ENCODE measurements around the gene BMPR1A.

DNA sequence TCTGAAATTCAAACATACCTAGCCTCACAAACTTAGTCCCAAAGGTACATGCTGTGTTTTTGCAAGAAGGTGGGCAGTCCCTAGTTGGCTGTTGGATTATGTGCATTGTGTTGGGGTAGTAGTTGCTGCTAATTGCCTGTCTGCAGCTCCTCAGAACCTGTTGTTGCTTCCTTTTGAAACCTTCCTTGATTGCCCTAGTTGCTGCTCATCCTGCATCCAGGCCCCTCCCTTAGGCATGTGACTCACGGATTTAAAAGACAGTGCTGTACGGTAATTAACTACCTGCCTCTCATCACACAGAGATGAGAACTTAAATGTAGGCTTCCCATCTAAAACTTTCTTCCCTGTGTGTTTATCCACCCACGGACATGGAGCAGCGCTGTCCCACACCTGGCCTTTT, 67.7 kb downstream of the BMPR1A start:
- TF ChIP-seq, protein P1, sequence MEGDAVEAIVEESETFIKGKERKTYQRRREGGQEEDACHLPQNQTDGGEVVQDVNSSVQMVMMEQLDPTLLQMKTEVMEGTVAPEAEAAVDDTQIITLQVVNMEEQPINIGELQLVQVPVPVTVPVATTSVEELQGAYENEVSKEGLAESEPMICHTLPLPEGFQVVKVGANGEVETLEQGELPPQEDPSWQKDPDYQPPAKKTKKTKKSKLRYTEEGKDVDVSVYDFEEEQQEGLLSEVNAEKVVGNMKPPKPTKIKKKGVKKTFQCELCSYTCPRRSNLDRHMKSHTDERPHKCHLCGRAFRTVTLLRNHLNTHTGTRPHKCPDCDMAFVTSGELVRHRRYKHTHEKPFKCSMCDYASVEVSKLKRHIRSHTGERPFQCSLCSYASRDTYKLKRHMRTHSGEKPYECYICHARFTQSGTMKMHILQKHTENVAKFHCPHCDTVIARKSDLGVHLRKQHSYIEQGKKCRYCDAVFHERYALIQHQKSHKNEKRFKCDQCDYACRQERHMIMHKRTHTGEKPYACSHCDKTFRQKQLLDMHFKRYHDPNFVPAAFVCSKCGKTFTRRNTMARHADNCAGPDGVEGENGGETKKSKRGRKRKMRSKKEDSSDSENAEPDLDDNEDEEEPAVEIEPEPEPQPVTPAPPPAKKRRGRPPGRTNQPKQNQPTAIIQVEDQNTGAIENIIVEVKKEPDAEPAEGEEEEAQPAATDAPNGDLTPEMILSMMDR (IDR thresholded peaks at IDR 0.05), result no peak
- TF ChIP-seq POLR2A (IDR thresholded peaks at IDR 0.05) (no peak), POLR2AphosphoS5 (IDR thresholded peaks at IDR 0.05) (no peak), EP300 (IDR thresholded peaks at IDR 0.05) (no peak)
